Endothelial cell of umbilical vein (primary cell): ENCODE results near the gene RAMP3. TPM values are rescaled to one million over a fixed set of nuclear protein-coding genes. Genes with fewer than 3 reads are reported as not detected.

ENCODE experiments used
- BruUV-seq: library from RNA; stranded (reverse); fragments of 400-500 nt; replicated peaks from 2 replicates; lab custom pipeline; 2021; lab: Mats Ljungman, UMichigan
- CTCF ChIA-PET: fragments of 300-600, 350-600 bp; sonication (Branson Sonifier 250); formaldehyde crosslinking; loops from one replicate; lab custom pipeline; 2021; ENCODE audit warnings: antibody characterized with exemption, inconsistent platforms; lab: Charles Lee
- POLR2A ChIA-PET: fragments of 300-600, 350-600 bp; sonication (Branson Sonifier 250); formaldehyde crosslinking; loops from one replicate; lab custom pipeline; 2021; ENCODE audit warnings: antibody characterized with exemption, inconsistent platforms; lab: Charles Lee
- DNase-seq: peaks from one replicate; pipeline ENCODE4 v3.0.0-alpha.2; 2011; ENCODE audit warnings: low read depth, low spot score
- FAIRE-seq: peaks from 2 replicates; lab custom pipeline; 2011; peaks lifted over from hg19 to GRCh38; lab: Jason Lieb, UNC
- H2AFZ ChIP-seq: 2 replicates; pipeline ENCODE4 v1.6.0; 2012; ENCODE audit warnings: low read depth, low read length, control low read depth, inconsistent platforms
- H3K27ac ChIP-seq: 2 replicates; pipeline ENCODE4 v1.5.1; 2011; ENCODE audit warnings: low read depth, mild to moderate bottlenecking, control low read depth, low read length, moderate library complexity; ENCODE audit not compliant: insufficient read depth
- H3K27me3 ChIP-seq, 2 experiments: 2 replicates each; pipeline versions ENCODE4 v1.6.0 to v1.6.1; 2011; ENCODE audit warnings: low read length in 2 of 2, mixed read lengths in 1 of 2; ENCODE audit not compliant: control insufficient read depth in 2 of 2, insufficient read depth in 2 of 2
- H3K36me3 ChIP-seq, 2 experiments: 2 replicates in 1 of 2; 3 replicates in 1 of 2; pipeline ENCODE4 v1.5.1; 2011; ENCODE audit warnings: low read length in 2 of 2, mild to moderate bottlenecking in 1 of 2, moderate library complexity in 1 of 2; ENCODE audit not compliant: control insufficient read depth in 2 of 2, insufficient read depth in 2 of 2; ENCODE audit errors: extremely low read depth in 1 of 2
- H3K4me1 ChIP-seq: 3 replicates; pipeline ENCODE4 v1.5.1; 2011; ENCODE audit warnings: mild to moderate bottlenecking, low read length; ENCODE audit not compliant: control insufficient read depth, insufficient read depth; ENCODE audit errors: extremely low read depth
- H3K4me2 ChIP-seq: 2 replicates; pipeline ENCODE4 v1.6.1; 2011; ENCODE audit warnings: low read length, control low read depth, mixed read lengths; ENCODE audit not compliant: insufficient read depth
- H3K4me3 ChIP-seq, 3 experiments: fragments of 200-600 bp in 1 of 3; sonication (generic), shearing (Covaris generic) in 1 of 3; replicated peaks in 1 of 3; 2 replicates each; pipeline ENCODE4 v1.5.1; 2011 to 2016; ENCODE audit warnings: control low read depth in 3 of 3, low read length in 3 of 3, mild to moderate bottlenecking in 2 of 3, inconsistent platforms in 1 of 3, low read depth in 1 of 3, moderate library complexity in 1 of 3; ENCODE audit not compliant: insufficient read depth in 1 of 3
- H3K79me2 ChIP-seq: 2 replicates; pipeline ENCODE4 v1.6.0; 2012; ENCODE audit warnings: low read length, inconsistent platforms; ENCODE audit not compliant: control insufficient read depth, insufficient read depth
- H3K9ac ChIP-seq: replicated peaks from 2 replicates; pipeline ENCODE3; 2011; ENCODE audit warnings: low read length, control low read depth; ENCODE audit not compliant: insufficient read depth; ENCODE audit errors: extremely low read depth
- H3K9me1 ChIP-seq: replicated peaks from 3 replicates; pipeline ENCODE4 v1.6.0; 2011; ENCODE audit warnings: mild to moderate bottlenecking, low read length; ENCODE audit not compliant: control insufficient read depth, insufficient read depth; ENCODE audit errors: extremely low read depth
- H3K9me3 ChIP-seq: replicated peaks from 2 replicates; pipeline ENCODE4 v1.5.1; 2012; ENCODE audit warnings: low read length, inconsistent platforms; ENCODE audit not compliant: control insufficient read depth, insufficient read depth
- H4K20me1 ChIP-seq: replicated peaks from 2 replicates; pipeline ENCODE3; 2011; ENCODE audit warnings: mild to moderate bottlenecking, low read length; ENCODE audit not compliant: control insufficient read depth, insufficient read depth; ENCODE audit errors: extremely low read depth
- EZH2 ChIP-seq: IDR thresholded peaks from 2 replicates; pipeline ENCODE4 v1.6.1; 2012; ENCODE audit warnings: borderline replicate concordance, low read depth, mild to moderate bottlenecking, moderate library complexity, low read length, inconsistent platforms; ENCODE audit not compliant: severe bottlenecking
- FOS ChIP-seq: IDR thresholded peaks from 2 replicates; pipeline ENCODE4 v1.6.1; 2011; ENCODE audit warnings: mild to moderate bottlenecking, low read length, moderate library complexity, borderline replicate concordance; ENCODE audit not compliant: insufficient read depth
- GATA2 ChIP-seq: IDR thresholded peaks from 2 replicates; pipeline ENCODE4 v1.7.0; 2011; ENCODE audit warnings: low read depth, mild to moderate bottlenecking, moderate library complexity, mixed read lengths, low read length; ENCODE audit not compliant: insufficient read length, insufficient read depth
- JUN ChIP-seq: IDR thresholded peaks from 2 replicates; pipeline ENCODE4 v1.6.1; 2011; ENCODE audit warnings: borderline replicate concordance, low read depth; ENCODE audit not compliant: insufficient read length, insufficient read depth
- MYC ChIP-seq: IDR thresholded peaks from one replicate; pipeline ENCODE4 v1.6.1; 2011; ENCODE audit warnings: mild to moderate bottlenecking, low read depth, low read length
- POLR2A ChIP-seq: IDR thresholded peaks from 2 replicates; pipeline ENCODE4 v1.6.1; 2012; ENCODE audit warnings: low read depth, mild to moderate bottlenecking, control low read depth, low read length
- POLR2AphosphoS5 ChIP-seq: IDR thresholded peaks from 2 replicates; pipeline ENCODE4 v1.6.1; 2012; ENCODE audit warnings: low read depth, mild to moderate bottlenecking, control low read depth, low read length, moderate library complexity; ENCODE audit not compliant: insufficient read depth
- dilution Hi-C: fragments of 300-500 bp; cut with MboI; formaldehyde crosslinking; loops from one replicate; pipeline ENCODE4 v1.15.0; 2019; ENCODE audit warnings: low sequenced_read_pairs; ENCODE audit not compliant: extremely low pct_ligation_motif_present
- intact Hi-C: fragments of 100-400 bp; cut with micrococcal nuclease; formaldehyde crosslinking; loops from one replicate; pipeline ENCODE4 v1.10.0; 2022
- polyA plus RNA-seq, 4 experiments: library from polyadenylated mRNA; depleted of rRNA in 3 of 4; stranded (reverse) in 3 of 4; unstranded in 1 of 4; fragments of >200 nt; gene quantifications; 2 replicates each; pipeline versions ENCODE4 v1.2.1 to v1.2.3, GENCODE V29; 2011 to 2012; ENCODE audit warnings: missing spikeins in 1 of 4
- total RNA-seq: library from RNA; stranded (reverse); gene quantifications from 2 replicates; pipeline ENCODE4 v1.2.3, GENCODE V29; 2021
- TF ChIP-seq, protein P1 (sequence below): IDR thresholded peaks from 2 replicates; pipeline ENCODE4 v1.6.1; 2011; ENCODE audit not compliant: insufficient read depth, insufficient read length
- TF ChIP-seq, protein P2 (sequence below), 2 donors: IDR thresholded peaks; 1 replicate in 1 of 2; 2 replicates in 1 of 2; pipeline ENCODE4 v1.5.1; 2011; ENCODE audit warnings: low read length in 2 of 2, mild to moderate bottlenecking in 2 of 2, moderate library complexity in 2 of 2, control low read depth in 1 of 2, inconsistent platforms in 1 of 2, low read depth in 1 of 2; ENCODE audit not compliant: insufficient read depth in 1 of 2; ENCODE audit errors: extremely low read depth in 1 of 2

The RAMP3 gene
- total and polyA plus RNA-seq, 2 donors (not counting 3 experiments of a cell fraction or from before 2014, with no cell fraction given) = not detected

DNA sequence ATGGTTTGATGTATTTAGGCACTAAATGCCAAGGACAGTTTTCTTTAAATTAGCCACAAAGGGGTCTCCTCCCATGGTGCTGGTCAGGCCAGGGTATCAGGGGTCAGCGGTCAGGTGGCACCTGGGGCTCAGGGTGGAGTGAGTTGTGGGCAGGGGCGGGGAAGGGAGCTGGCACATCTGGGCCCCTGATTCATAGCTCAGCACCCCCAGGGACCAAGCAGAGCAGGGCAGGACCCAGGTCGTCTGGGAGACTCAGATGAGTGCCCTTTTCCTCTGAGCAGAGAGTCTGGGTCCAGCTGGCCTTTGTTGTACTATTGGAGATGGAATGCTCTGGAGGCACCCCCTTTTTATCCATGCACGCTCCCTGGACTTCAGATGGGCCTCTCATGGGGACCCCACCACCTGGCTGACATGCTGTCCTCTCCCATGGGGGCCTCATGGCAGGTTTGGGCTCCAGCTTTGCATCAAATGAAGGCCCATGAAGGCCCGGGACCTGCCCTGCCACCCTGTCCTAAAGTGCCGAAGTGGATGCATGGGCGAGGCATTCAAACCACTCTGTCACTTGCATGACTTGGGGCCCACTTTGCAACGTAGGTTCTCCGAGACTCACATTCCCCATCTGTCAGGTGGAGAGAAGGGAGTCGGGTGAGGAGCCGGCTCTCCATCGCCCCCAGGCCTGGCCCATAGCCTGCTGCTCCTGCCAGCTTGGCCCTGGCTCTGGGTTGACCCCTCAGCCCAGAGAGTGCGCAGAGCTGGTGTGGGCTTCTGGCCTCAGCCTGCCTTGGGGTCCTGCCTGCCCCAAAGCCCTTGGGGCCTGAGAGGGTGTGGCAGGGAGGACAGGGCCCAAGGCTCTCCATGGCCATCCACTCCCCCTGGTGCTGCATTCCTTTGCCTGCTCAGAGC, 66.4 kb downstream of the RAMP3 start:
- no peaks in the 10 kb centered on the region for H3K79me2 ChIP-seq
- H4K20me1 ChIP-seq = no peaks in the 10 kb centered on the region
- H3K9me1 ChIP-seq = no peaks in the 10 kb centered on the region
- H3K4me1 ChIP-seq = no peaks in the 10 kb centered on the region
- DNase-seq (no peak), FAIRE-seq (no peak)
- CTCF ChIA-PET = interaction anchor here (1.5 kb wide), 1 partner anchor 9 kb away, joined by 4 read pairs; no protein-coding TSS in a partner anchor
- no TSS peak for BruUV-seq
- H2AFZ ChIP-seq = no peak overlapping the region
- H3K27ac ChIP-seq = no peak overlapping the region
- H3K9ac ChIP-seq = no peak overlapping the region
- H3K4me3 ChIP-seq = no peak overlapping the region
- no peaks in the 10 kb centered on the region for H3K27me3 ChIP-seq
- POLR2A ChIA-PET = no interaction called here
- H3K4me2 ChIP-seq = no peak overlapping the region
- H3K9me3 ChIP-seq = no peaks in the 10 kb centered on the region
- TF ChIP-seq, protein P1, sequence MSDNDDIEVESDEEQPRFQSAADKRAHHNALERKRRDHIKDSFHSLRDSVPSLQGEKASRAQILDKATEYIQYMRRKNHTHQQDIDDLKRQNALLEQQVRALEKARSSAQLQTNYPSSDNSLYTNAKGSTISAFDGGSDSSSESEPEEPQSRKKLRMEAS = no peak
- TF ChIP-seq MYC (no peak), GATA2 (no peak), FOS (no peak), JUN (no peak), EZH2 (no peak), POLR2AphosphoS5 (no peak), POLR2A (no peak)
- TF ChIP-seq, protein P2, sequence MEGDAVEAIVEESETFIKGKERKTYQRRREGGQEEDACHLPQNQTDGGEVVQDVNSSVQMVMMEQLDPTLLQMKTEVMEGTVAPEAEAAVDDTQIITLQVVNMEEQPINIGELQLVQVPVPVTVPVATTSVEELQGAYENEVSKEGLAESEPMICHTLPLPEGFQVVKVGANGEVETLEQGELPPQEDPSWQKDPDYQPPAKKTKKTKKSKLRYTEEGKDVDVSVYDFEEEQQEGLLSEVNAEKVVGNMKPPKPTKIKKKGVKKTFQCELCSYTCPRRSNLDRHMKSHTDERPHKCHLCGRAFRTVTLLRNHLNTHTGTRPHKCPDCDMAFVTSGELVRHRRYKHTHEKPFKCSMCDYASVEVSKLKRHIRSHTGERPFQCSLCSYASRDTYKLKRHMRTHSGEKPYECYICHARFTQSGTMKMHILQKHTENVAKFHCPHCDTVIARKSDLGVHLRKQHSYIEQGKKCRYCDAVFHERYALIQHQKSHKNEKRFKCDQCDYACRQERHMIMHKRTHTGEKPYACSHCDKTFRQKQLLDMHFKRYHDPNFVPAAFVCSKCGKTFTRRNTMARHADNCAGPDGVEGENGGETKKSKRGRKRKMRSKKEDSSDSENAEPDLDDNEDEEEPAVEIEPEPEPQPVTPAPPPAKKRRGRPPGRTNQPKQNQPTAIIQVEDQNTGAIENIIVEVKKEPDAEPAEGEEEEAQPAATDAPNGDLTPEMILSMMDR (IDR thresholded peaks at IDR 0.05; ENCODE audit: extremely low read depth in 1 of 2, insufficient read depth in 1 of 2, low read depth in 1 of 2, low read length in 2 of 2) = no peak
- dilution Hi-C loops = no loop called here
- intact Hi-C loops = no loop called here
- H3K36me3 ChIP-seq = no peaks in the 10 kb centered on the region
